ENCODE results near the gene NUP93. TPM values are rescaled to one million over a fixed set of nuclear protein-coding genes. Genes with fewer than 3 reads are reported as not detected.
A peak's percentile ranks its signal among the peaks of the same experiment; 100 is the strongest.

NUP93 gene
- total RNA-seq, 3 donors from 2014 or later = 31.0 to 45.6 (median 40.8) TPM

- TF ChIP-seq CTCF (IDR thresholded peaks at IDR 0.05) = no peak
- intact Hi-C loops (cut with DNase I, micrococcal nuclease) = no loop called here
- ATAC-seq (no peak), DNase-seq (no peak)
- H3K4me1 ChIP-seq (ENCODE audit: low read depth) = no peaks in the 10 kb centered on the region
- H3K36me3 ChIP-seq (ENCODE audit: low read depth) = no peaks in the 10 kb centered on the region
- no peak overlapping the region for H3K4me3 ChIP-seq
- H3K9me3 ChIP-seq = no peaks in the 10 kb centered on the region
Observed at GRCh38 chr16:56885446-56886162, 155.7 kb downstream of the NUP93 start.

GRCh38 chr16:56886296-56886695 lies 156.4 kb downstream of the NUP93 start:
- Histone ChIP-seq H3K4me1 (ENCODE audit: low read depth) (no peaks in the 10 kb centered on the region), H3K9me3 (no peaks in the 10 kb centered on the region), H3K4me3 (no peak overlapping the region), H3K36me3 (ENCODE audit: low read depth) (no peaks in the 10 kb centered on the region)
- DNase-seq = no peak
- intact Hi-C loops (cut with DNase I, micrococcal nuclease) = no loop called here
- TF ChIP-seq CTCF (IDR thresholded peaks at IDR 0.05) = no peak
- ATAC-seq = no peak

GRCh38 chr16:56886826-56887225 lies 156.9 kb downstream of the NUP93 start:
- intact Hi-C loops (cut with DNase I, micrococcal nuclease) = no loop called here
- TF ChIP-seq CTCF (IDR thresholded peaks at IDR 0.05) = no peak
- H3K9me3 ChIP-seq = no peaks in the 10 kb centered on the region
- ATAC-seq (no peak), DNase-seq (no peak)
- H3K4me1 ChIP-seq (ENCODE audit: low read depth) = no peaks in the 10 kb centered on the region
- H3K4me3 ChIP-seq = no peak overlapping the region
- no peaks in the 10 kb centered on the region for H3K36me3 ChIP-seq (ENCODE audit: low read depth)

- ATAC-seq = peak; percentile 40
- intact Hi-C loops (cut with DNase I, micrococcal nuclease) = no loop called here
- Histone ChIP-seq H3K4me1 (ENCODE audit: low read depth) (no peaks in the 10 kb centered on the region), H3K4me3 (no peak overlapping the region), H3K9me3 (no peaks in the 10 kb centered on the region), H3K36me3 (ENCODE audit: low read depth) (no peaks in the 10 kb centered on the region)
- peak in 1 of 3 donors; percentile 20 for DNase-seq
- no peak for TF ChIP-seq CTCF (IDR thresholded peaks at IDR 0.05)
Observed at GRCh38 chr16:56888806-56889205, 158.9 kb downstream of the NUP93 start.

GRCh38 chr16:56889206-56889605 lies 159.3 kb downstream of the NUP93 start:
- peak in 2 of 3 donors; percentile 54 to 61 for DNase-seq
- Histone ChIP-seq H3K36me3 (ENCODE audit: low read depth) (no peaks in the 10 kb centered on the region), H3K4me1 (ENCODE audit: low read depth) (no peaks in the 10 kb centered on the region), H3K4me3 (no peak overlapping the region), H3K9me3 (no peaks in the 10 kb centered on the region)
- ATAC-seq = peak; percentile 67
- intact Hi-C loops (cut with DNase I, micrococcal nuclease) = no loop called here
- TF ChIP-seq CTCF (IDR thresholded peaks at IDR 0.05) = no peak
